SK-N-MC (cell line): ENCODE results near the gene VGLL4.

ENCODE experiments used
- EZH2 ChIP-seq: fragments of 200-600 bp; sonication (generic); IDR thresholded peaks from one replicate; pipeline ENCODE4 v1.6.1; 2017; ENCODE audit warnings: antibody characterized with exemption
- FOXP2 ChIP-seq: optimal IDR thresholded peaks from 2 replicates; pipeline ENCODE3; 2011; ENCODE audit warnings: mild to moderate bottlenecking, moderate library complexity; ENCODE audit not compliant: insufficient read depth; ENCODE audit errors: extremely low read length, control extremely low read depth
- POLR2AphosphoS5 ChIP-seq: IDR thresholded peaks from 2 replicates; pipeline ENCODE4 v1.6.1; 2012; ENCODE audit warnings: mild to moderate bottlenecking, low read depth, low read length, borderline replicate concordance

DNA sequence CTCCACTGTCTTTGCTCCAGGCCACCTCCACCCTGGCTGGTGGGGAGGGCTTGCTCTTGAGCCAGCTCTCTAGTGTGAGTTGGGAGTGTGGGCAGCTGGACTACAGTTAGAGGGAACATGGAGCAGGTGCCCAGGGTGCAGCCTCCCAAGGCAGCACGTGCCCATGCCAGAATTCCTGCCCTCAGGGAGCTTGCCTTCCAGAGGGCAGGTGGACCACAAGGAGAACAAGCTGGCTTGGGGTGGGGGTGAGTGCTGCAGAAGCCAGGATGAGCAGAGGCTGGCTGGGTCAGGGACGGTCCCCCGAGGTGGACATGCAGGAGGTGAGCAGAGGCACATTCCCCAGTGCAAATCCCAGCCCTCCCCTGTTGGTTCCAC lies 89.5 kb downstream of the VGLL4 start:
- no peak for TF ChIP-seq POLR2AphosphoS5
- TF ChIP-seq FOXP2, result no peak
- TF ChIP-seq EZH2, result no peak
